GM12878 (cell line): ENCODE measurements around the gene TMEM25. TPM values are rescaled to one million over a fixed set of nuclear protein-coding genes. Genes with fewer than 3 reads are reported as not detected.

Source experiments
- ATAC-seq: fragments of 200-7000 bp; cut with Tn5 transposase; 3 replicates; pipeline ENCODE4 v1.9.1; 2020; ENCODE audit warnings: mild to moderate bottlenecking, moderate library complexity
- BruUV-seq: library from RNA; stranded (reverse); fragments of 400-500 nt; replicated peaks from 2 replicates; lab custom pipeline; 2021; lab: Mats Ljungman, UMichigan
- CTCF ChIA-PET: fragments of 300-600 bp; sonication (Branson Sonifier 250); formaldehyde crosslinking; extraction: SDS; loops from one replicate; lab custom pipeline; 2021; ENCODE audit warnings: inconsistent platforms; lab: Yijun Ruan, JAX
- POLR2A ChIA-PET: fragments of 350-600 bp; formaldehyde crosslinking; extraction: SDS; loops from one replicate; lab custom pipeline; 2021; ENCODE audit warnings: inconsistent platforms; lab: Charles Lee
- RAD21 ChIA-PET: fragments of 300-600 bp; sonication (Branson Sonifier 250); formaldehyde crosslinking; loops from one replicate; lab custom pipeline; 2023; ENCODE audit warnings: antibody characterized with exemption; ENCODE audit not compliant: unreplicated experiment; lab: Charles Lee
- SMC1A ChIA-PET: fragments of 300-600 bp; sonication (Branson Sonifier 250); formaldehyde crosslinking; loops from one replicate; lab custom pipeline; 2023; ENCODE audit not compliant: unreplicated experiment, uncharacterized antibody; lab: Charles Lee
- DNase-seq: peaks from one replicate; pipeline ENCODE4 v3.0.0-alpha.2; 2011; ENCODE audit warnings: low read depth, low spot score
- FAIRE-seq: peaks from 3 replicates; lab custom pipeline; 2011; peaks lifted over from hg19 to GRCh38; lab: Jason Lieb, UNC
- H2AFZ ChIP-seq: 2 replicates; pipeline ENCODE4 v1.6.0; 2011; ENCODE audit warnings: low read depth, low read length, control low read depth; ENCODE audit not compliant: control insufficient read depth
- H3K27ac ChIP-seq: 2 replicates; pipeline ENCODE4 v1.5.1; 2011; ENCODE audit warnings: control low read depth; ENCODE audit not compliant: control insufficient read depth, insufficient read depth
- H3K27me3 ChIP-seq, 2 experiments: replicated peaks in 1 of 2; 2 replicates each; pipeline versions ENCODE4 v1.6.0 to v1.6.1; 2011; ENCODE audit warnings: low read length in 1 of 2; ENCODE audit not compliant: control insufficient read depth in 2 of 2, insufficient read depth in 2 of 2
- H3K36me3 ChIP-seq, 2 experiments: 2 replicates each; pipeline ENCODE4 v1.5.1; 2011; ENCODE audit warnings: low read length in 1 of 2; ENCODE audit not compliant: control insufficient read depth in 2 of 2, insufficient read depth in 2 of 2
- H3K4me1 ChIP-seq: 2 replicates; pipeline ENCODE4 v1.6.1; 2011; ENCODE audit warnings: mild to moderate bottlenecking, low read length, moderate library complexity, mixed read lengths; ENCODE audit not compliant: control insufficient read depth, insufficient read depth
- H3K4me2 ChIP-seq: 2 replicates; pipeline ENCODE4 v1.6.0; 2011; ENCODE audit warnings: control low read depth; ENCODE audit not compliant: control insufficient read depth, insufficient read depth
- H3K4me3 ChIP-seq: fragments of 200-600 bp; sonication (generic); 2 replicates; pipeline ENCODE4 v1.5.1; 2016
- H3K79me2 ChIP-seq: 2 replicates; pipeline ENCODE4 v1.6.0; 2011; ENCODE audit warnings: low read length; ENCODE audit not compliant: control insufficient read depth, insufficient read depth
- H3K9ac ChIP-seq: 2 replicates; pipeline ENCODE4 v1.8.0; 2011; ENCODE audit warnings: low read length, control low read depth, mixed read lengths; ENCODE audit not compliant: control insufficient read depth, insufficient read depth
- H3K9me3 ChIP-seq: replicated peaks from 3 replicates; pipeline ENCODE4 v1.5.1; 2011; ENCODE audit warnings: mild to moderate bottlenecking, low read length; ENCODE audit not compliant: control insufficient read depth, insufficient read depth
- H4K20me1 ChIP-seq: 2 replicates; pipeline ENCODE4 v1.6.0; 2011; ENCODE audit not compliant: control insufficient read depth, insufficient read depth
- BMI1 ChIP-seq: fragments of 450-650 bp; IDR thresholded peaks from 2 replicates; pipeline ENCODE4 v1.6.1; 2016; ENCODE audit warnings: mild to moderate bottlenecking, moderate library complexity, borderline replicate concordance
- FOXK2 ChIP-seq: fragments of 450-650 bp; IDR thresholded peaks from 2 replicates; pipeline ENCODE4 v1.6.1; 2017; ENCODE audit warnings: mild to moderate bottlenecking, moderate library complexity
- GABPA ChIP-seq: IDR thresholded peaks from 2 replicates; pipeline ENCODE4 v1.6.1; 2014; ENCODE audit warnings: antibody characterized with exemption, low read depth, mild to moderate bottlenecking, inconsistent platforms
- IKZF2 ChIP-seq, 2 experiments: fragments of 450-650 bp; IDR thresholded peaks; 2 replicates each; pipeline ENCODE4 v1.6.1; 2017; ENCODE audit warnings: mild to moderate bottlenecking in 2 of 2, moderate library complexity in 2 of 2
- IRF3 ChIP-seq: fragments of 450-650 bp; IDR thresholded peaks from 2 replicates; pipeline ENCODE4 v1.6.1; 2014; ENCODE audit warnings: mild to moderate bottlenecking
- KAT2A ChIP-seq: conservative IDR thresholded peaks from 2 replicates; pipeline ENCODE4 v1.6.1; 2011; ENCODE audit warnings: low read depth, low read length; ENCODE audit not compliant: control insufficient read depth
- KLF5 ChIP-seq: fragments of 450-650 bp; IDR thresholded peaks from 2 replicates; pipeline ENCODE4 v1.6.1; 2014; ENCODE audit warnings: mild to moderate bottlenecking; ENCODE audit not compliant: partially characterized antibody
- MLLT1 ChIP-seq: fragments of 450-650 bp; IDR thresholded peaks from 2 replicates; pipeline ENCODE4 v1.6.1; 2016; ENCODE audit warnings: mild to moderate bottlenecking
- MXI1 ChIP-seq: fragments of 150-350 bp; IDR thresholded peaks from 2 replicates; pipeline ENCODE4 v1.6.1; 2011; ENCODE audit warnings: low read depth, mild to moderate bottlenecking, inconsistent platforms, low read length, improper control_type of control experiment
- NFIC ChIP-seq: IDR thresholded peaks from 2 replicates; pipeline ENCODE4 v1.6.1; 2012; ENCODE audit warnings: low read depth, mild to moderate bottlenecking, inconsistent platforms, low read length, moderate library complexity
- SIX5 ChIP-seq: IDR thresholded peaks from 2 replicates; pipeline ENCODE4 v1.6.1; 2011; ENCODE audit warnings: mild to moderate bottlenecking, low read depth, low read length, moderate library complexity; ENCODE audit not compliant: severe bottlenecking
- SREBF1 ChIP-seq: IDR thresholded peaks from 2 replicates; pipeline ENCODE4 v1.6.1; 2012; ENCODE audit warnings: mild to moderate bottlenecking, low read length
- TCF12 ChIP-seq: IDR thresholded peaks from 2 replicates; pipeline ENCODE4 v1.6.1; 2011; ENCODE audit warnings: low read depth, mild to moderate bottlenecking, low read length
- WRNIP1 ChIP-seq: IDR thresholded peaks from 2 replicates; pipeline ENCODE4 v1.6.1; 2011; ENCODE audit warnings: low read depth, low read length, improper control_type of control experiment, borderline replicate concordance
- ZNF592 ChIP-seq: fragments of 450-650 bp; IDR thresholded peaks from 2 replicates; pipeline ENCODE4 v1.6.1; 2017; ENCODE audit warnings: mild to moderate bottlenecking, moderate library complexity
- WGBS: methylation state at CpG from one replicate; pipeline ENCODE4 v1.1.6; 2016; ENCODE audit warnings: low lambda C conversion rate; ENCODE audit not compliant: insufficient replicate concordance, insufficient coverage; ENCODE audit errors: missing lambda C conversion rate; 5-methylcytosine and 5-hydroxymethylcytosine counted together
- in situ Hi-C: fragments of 300-500 bp; cut with MboI; formaldehyde crosslinking; loops from 9 replicates; pipeline ENCODE4 v1.14.3; 2018; ENCODE audit warnings: mixed read lengths
- intact Hi-C: fragments of 100-400 bp; cut with micrococcal nuclease; formaldehyde crosslinking; loops from one replicate; pipeline ENCODE4 v1.14.2; 2022; ENCODE audit not compliant: unreplicated experiment
- polyA plus RNA-seq, 11 experiments: library from polyadenylated mRNA; depleted of rRNA in 4 of 11; unstranded in 6 of 11; stranded (reverse) in 5 of 11; fragments of >200 nt; fragmentation: Nextera tagmentation in 4 of 11; fragmentation: Illumina TruSeq in 1 of 11; extraction: Ambion mirVana in 4 of 11; extraction: Trizol in 1 of 11; gene quantifications; 1 replicate in 1 of 11; 2 replicates in 10 of 11; pipeline versions ENCODE4 v1.2.1 to v1.2.3, GENCODE V29; 2011 to 2016; ENCODE audit warnings: inconsistent platforms in 2 of 11, missing spikeins in 2 of 11, low read depth in 1 of 11
- total RNA-seq, 4 experiments: library from RNA; depleted of rRNA in 3 of 4; stranded (reverse); fragments of >200 nt in 3 of 4; fragmentation: Illumina TruSeq in 1 of 4; extraction: Trizol in 1 of 4; gene quantifications; 2 replicates each; pipeline versions ENCODE4 v1.2.1 to v1.2.3, GENCODE V29; 2013 to 2021

The TMEM25 gene
- total and polyA plus RNA-seq, 10 of the 15 experiments (the other 5 are each of a cell fraction or from before 2014, with no cell fraction given) = 1.4 to 13.9 (median 7.8) TPM

- CTCF ChIA-PET = no interaction called here
- WGBS = 76% methylated on average over 5 of the region's 5 CpGs
- no TSS peak for BruUV-seq
- RAD21 ChIA-PET = no interaction called here
- H3K79me2 ChIP-seq = no peaks in the 10 kb centered on the region; the same call in 1 of the 2 replicates
- H3K4me3 ChIP-seq = peak overlapping the region; percentile 26; the same call in 1 of the 2 replicates
- no peaks in the 10 kb centered on the region for H3K36me3 ChIP-seq
- POLR2A ChIA-PET = interaction anchor here (0.6 kb wide), 1 partner anchor 202 kb away, joined by 5 read pairs; no protein-coding TSS in a partner anchor
- no peaks in the 10 kb centered on the region for H4K20me1 ChIP-seq
- in situ Hi-C loops = no loop called here
- SMC1A ChIA-PET = no interaction called here
- no peaks in the 10 kb centered on the region for H3K27me3 ChIP-seq
- FAIRE-seq (no peak), ATAC-seq (no peak), DNase-seq (no peak)
- H3K9me3 ChIP-seq = no peaks in the 10 kb centered on the region
- no peak overlapping the region for H3K27ac ChIP-seq
- H3K4me1 ChIP-seq = 0 out of 2 replicates have a peak, but pooled peaks cover 4% of the 10 kb centered on the region
- intact Hi-C loops = loop anchor here (5.0 kb wide), 2 partner anchors 33 to 418 kb away; partner anchors contain the start of gene TMEM25
- peak overlapping the region; percentile 86 for H3K4me2 ChIP-seq
- H2AFZ ChIP-seq = peak overlapping the region; percentile 4; the same call in 1 of the 2 replicates
- H3K9ac ChIP-seq = peak overlapping the region; percentile 33
- TF ChIP-seq MLLT1 (no peak), TCF12 (no peak), FOXK2 (no peak), WRNIP1 (no peak), IKZF2 (IDR thresholded peaks at IDR 0.05) (no peak), KLF5 (no peak), ZNF592 (no peak), NFIC (no peak), SIX5 (no peak), MXI1 (no peak), BMI1 (no peak), SREBF1 (no peak), GABPA (no peak), IRF3 (no peak), KAT2A (no peak)
Observed at GRCh38 chr11:118565051-118565450, 34.1 kb downstream of the TMEM25 start.
